Activated CD8-positive, alpha-beta memory T cell treated with anti-CD3 and anti-CD28 coated beads, Interleukin-2, amount 50 U/mL, for 48 hours (primary cell): ENCODE results near the gene PAN2.
A peak's percentile ranks its signal among the peaks of the same experiment; 100 is the strongest.

Experiments
- DNase-seq: peaks from one replicate; pipeline ENCODE4 v3.0.0-alpha.2; 2020

The PAN2 gene

DNA sequence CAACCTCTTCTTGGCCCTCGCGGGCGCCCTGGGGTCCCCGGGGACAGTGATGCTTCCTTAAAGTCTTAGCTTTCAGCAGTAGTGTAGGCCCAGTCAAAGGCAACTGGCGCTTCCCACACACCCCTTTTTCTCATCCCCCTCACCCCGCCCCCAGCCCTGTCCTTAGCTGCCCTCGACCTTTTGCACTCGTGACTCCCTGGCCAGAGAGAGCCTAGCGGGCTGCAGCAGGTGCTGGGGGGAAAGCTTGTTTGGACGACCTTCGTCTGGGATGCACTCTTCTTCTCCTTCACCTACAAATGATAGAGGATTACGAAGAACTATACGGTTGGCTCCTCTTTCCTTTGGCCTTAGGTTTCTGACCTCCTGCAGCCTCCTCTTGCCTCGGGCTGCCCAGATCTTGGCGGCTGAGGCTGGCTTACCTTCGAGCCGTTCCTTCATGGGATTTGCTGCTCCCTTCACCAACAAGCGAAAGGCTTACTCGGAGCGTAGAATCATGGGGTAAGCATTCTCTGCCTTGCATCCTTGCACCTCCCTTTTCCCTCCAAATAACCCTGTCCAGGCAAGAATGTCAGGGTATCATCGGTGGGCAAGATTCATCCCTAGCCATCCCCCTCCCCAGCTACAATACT, 66.2 kb downstream of the PAN2 start:
- no peak for DNase-seq

DNA sequence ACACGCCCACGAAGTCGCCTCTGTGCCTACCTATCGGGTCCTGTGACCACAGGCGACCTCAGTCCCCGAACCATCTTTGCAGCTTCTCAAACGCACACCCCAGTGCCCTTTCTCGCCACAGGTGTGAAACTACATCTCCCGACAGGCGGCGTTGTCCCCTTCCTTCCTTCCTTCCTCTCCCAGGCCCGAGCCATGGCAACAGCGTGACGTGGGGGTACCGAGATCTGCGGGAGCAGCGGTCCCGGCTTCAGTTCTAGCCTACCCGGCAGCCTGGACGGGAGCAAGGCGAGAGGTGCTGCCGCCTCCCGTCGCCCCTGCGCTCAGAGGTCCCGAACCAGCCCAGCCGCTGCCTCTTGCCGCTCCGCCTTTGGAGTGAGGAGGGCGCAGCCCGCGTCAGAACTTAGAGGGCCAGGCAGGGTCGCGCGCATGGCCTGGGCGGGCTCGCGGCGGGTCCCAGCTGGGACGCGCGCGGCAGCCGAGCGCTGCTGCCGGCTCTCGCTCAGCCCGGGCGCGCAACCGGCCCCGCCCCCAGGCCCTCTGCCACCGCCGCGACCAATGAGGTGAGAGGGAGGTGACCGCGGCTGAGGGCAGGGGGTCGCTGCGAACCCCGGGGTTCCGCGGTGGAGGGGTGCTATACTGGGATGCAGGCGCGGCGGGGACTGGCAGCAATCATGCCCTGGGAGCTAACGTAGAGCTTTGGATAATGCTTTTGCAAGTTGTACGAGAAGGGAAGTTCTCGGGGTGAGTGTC, 66.9 kb downstream of the PAN2 start, which contains the start of gene COQ10A:
TSS of gene COQ10A (plus strand) at position 250 of the 750 bp plus-strand sequence. CDS start at position 427, 177 bp downstream.
- DNase-seq: peak; percentile 90
